Lower leg skin (tissue), 3 donors: ENCODE data around the gene KRTAP9-9.

ENCODE experiments used
- POLR2A ChIP-seq, 2 donors: fragments of 450-650 bp; IDR thresholded peaks; one replicate each; pipeline ENCODE4 v1.6.1; 2016 to 2017; ENCODE audit warnings: antibody characterized with exemption in 2 of 2, mild to moderate bottlenecking in 1 of 2, moderate library complexity in 1 of 2
- TF ChIP-seq, protein P1 (sequence below), 3 donors: fragments of 450-650 bp; IDR thresholded peaks; one replicate each; pipeline ENCODE4 v1.5.1; 2016; ENCODE audit warnings: antibody characterized with exemption in 3 of 3, mild to moderate bottlenecking in 3 of 3, moderate library complexity in 2 of 3

DNA sequence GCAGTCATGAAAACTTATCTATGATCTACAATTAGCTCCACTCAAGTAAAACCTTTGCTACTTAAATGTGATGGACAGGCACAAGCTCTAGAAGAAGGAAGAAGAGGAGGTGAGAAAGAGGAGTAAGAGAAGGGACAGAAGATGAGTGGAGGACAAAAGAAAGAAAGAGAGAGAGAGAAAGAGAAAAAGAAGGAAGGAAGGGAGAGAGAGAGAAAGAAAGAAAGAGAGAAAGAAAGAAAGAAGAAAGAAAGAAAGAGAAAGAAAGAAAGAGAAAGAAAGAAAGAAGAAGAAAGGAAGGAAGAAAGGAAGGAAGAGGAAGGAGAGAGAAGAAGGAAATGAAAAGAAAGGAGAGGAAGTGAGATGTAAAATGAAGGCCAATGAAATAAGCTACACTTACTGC, 25.1 kb upstream of the KRTAP9-9 start:
- TF ChIP-seq, protein P1, sequence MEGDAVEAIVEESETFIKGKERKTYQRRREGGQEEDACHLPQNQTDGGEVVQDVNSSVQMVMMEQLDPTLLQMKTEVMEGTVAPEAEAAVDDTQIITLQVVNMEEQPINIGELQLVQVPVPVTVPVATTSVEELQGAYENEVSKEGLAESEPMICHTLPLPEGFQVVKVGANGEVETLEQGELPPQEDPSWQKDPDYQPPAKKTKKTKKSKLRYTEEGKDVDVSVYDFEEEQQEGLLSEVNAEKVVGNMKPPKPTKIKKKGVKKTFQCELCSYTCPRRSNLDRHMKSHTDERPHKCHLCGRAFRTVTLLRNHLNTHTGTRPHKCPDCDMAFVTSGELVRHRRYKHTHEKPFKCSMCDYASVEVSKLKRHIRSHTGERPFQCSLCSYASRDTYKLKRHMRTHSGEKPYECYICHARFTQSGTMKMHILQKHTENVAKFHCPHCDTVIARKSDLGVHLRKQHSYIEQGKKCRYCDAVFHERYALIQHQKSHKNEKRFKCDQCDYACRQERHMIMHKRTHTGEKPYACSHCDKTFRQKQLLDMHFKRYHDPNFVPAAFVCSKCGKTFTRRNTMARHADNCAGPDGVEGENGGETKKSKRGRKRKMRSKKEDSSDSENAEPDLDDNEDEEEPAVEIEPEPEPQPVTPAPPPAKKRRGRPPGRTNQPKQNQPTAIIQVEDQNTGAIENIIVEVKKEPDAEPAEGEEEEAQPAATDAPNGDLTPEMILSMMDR (IDR thresholded peaks at IDR 0.05) = no peak
- TF ChIP-seq POLR2A (IDR thresholded peaks at IDR 0.05) = no peak
